CD14-positive monocyte (primary cell): ENCODE results near the gene FAP. TPM values are rescaled to one million over a fixed set of nuclear protein-coding genes. Genes with fewer than 3 reads are reported as not detected.

ENCODE experiments used
- DNase-seq, 3 donors: peaks; one replicate each; pipeline ENCODE4 v3.0.0-alpha.2; 2011 to 2022
- H2AFZ ChIP-seq: 2 replicates; pipeline ENCODE4 v1.6.0; 2012; ENCODE audit warnings: mild to moderate bottlenecking, low read depth, low read length, inconsistent platforms; ENCODE audit not compliant: insufficient read depth, poor library complexity, severe bottlenecking
- H3K27ac ChIP-seq, 2 donors: 1 replicate in 1 of 2; 2 replicates in 1 of 2; pipeline ENCODE4 v1.5.1; 2012 to 2013; ENCODE audit warnings: low read length in 2 of 2, control low read depth in 1 of 2, inconsistent platforms in 1 of 2, low read depth in 1 of 2, mild to moderate bottlenecking in 1 of 2
- H3K27me3 ChIP-seq, 2 donors: one replicate each; pipeline versions ENCODE4 v1.6.0 to v1.6.1; 2011 to 2013; ENCODE audit warnings: low read length in 2 of 2; ENCODE audit not compliant: control insufficient read depth in 2 of 2, insufficient read depth in 2 of 2
- H3K36me3 ChIP-seq, 2 donors: replicated peaks in 1 of 2; 1 replicate in 1 of 2; 2 replicates in 1 of 2; pipeline versions ENCODE4 v1.5.1 to v1.6.1; 2012 to 2013; ENCODE audit warnings: low read length in 2 of 2, control low read depth in 1 of 2, inconsistent platforms in 1 of 2, mild to moderate bottlenecking in 1 of 2; ENCODE audit not compliant: insufficient read depth in 2 of 2, control insufficient read depth in 1 of 2
- H3K4me1 ChIP-seq, 2 donors: 1 replicate in 1 of 2; 2 replicates in 1 of 2; pipeline versions ENCODE4 v1.5.1 to v1.6.1; 2012 to 2013; ENCODE audit warnings: low read length in 2 of 2, control low read depth in 1 of 2, inconsistent platforms in 1 of 2, mild to moderate bottlenecking in 1 of 2, moderate library complexity in 1 of 2; ENCODE audit not compliant: insufficient read depth in 2 of 2, control insufficient read depth in 1 of 2
- H3K4me2 ChIP-seq: replicated peaks from 2 replicates; pipeline ENCODE3; 2012; ENCODE audit warnings: low read length, moderate library complexity, mild to moderate bottlenecking; ENCODE audit not compliant: poor library complexity, severe bottlenecking; ENCODE audit errors: extremely low read depth
- H3K4me3 ChIP-seq, 3 experiments: fragments of 200-600 bp in 1 of 3; sonication (generic) in 1 of 3; replicated peaks in 1 of 3; 1 replicate in 2 of 3; 2 replicates in 1 of 3; pipeline ENCODE4 v1.5.1; 2011 to 2013; ENCODE audit warnings: low read length in 3 of 3, mild to moderate bottlenecking in 3 of 3, control low read depth in 2 of 3, low read depth in 2 of 3, inconsistent platforms in 1 of 3, moderate library complexity in 1 of 3
- H3K79me2 ChIP-seq: 2 replicates; pipeline ENCODE4 v1.6.0; 2012; ENCODE audit warnings: mild to moderate bottlenecking, control low read depth, inconsistent platforms, low read length, moderate library complexity; ENCODE audit not compliant: insufficient read depth
- H3K9ac ChIP-seq: 2 replicates; pipeline ENCODE4 v1.6.0; 2017; ENCODE audit warnings: low read length, mild to moderate bottlenecking; ENCODE audit not compliant: insufficient read depth, poor library complexity, severe bottlenecking
- H3K9me3 ChIP-seq, 2 donors: replicated peaks in 1 of 2; 1 replicate in 1 of 2; 2 replicates in 1 of 2; pipeline versions ENCODE4 v1.5.1 to v1.6.1; 2012 to 2013; ENCODE audit warnings: low read length in 2 of 2, control low read depth in 1 of 2; ENCODE audit not compliant: control insufficient read depth in 1 of 2, insufficient read depth in 1 of 2
- H4K20me1 ChIP-seq: 2 replicates; pipeline ENCODE4 v1.6.0; 2012; ENCODE audit warnings: mild to moderate bottlenecking, low read length, control low read depth, moderate library complexity; ENCODE audit not compliant: insufficient read depth
- H3K27ac Mint-ChIP-seq, 7 donors: one replicate each; pipeline ENCODE4 v1.8.0; 2020; ENCODE audit warnings: mild to moderate bottlenecking in 7 of 7, mixed read lengths in 7 of 7, moderate library complexity in 6 of 7, inconsistent platforms in 2 of 7
- H3K27me3 Mint-ChIP-seq, 3 donors: one replicate each; pipeline ENCODE4 v1.8.0; 2021 to 2022; ENCODE audit warnings: low read depth in 3 of 3, mild to moderate bottlenecking in 3 of 3, mixed read lengths in 3 of 3, moderate library complexity in 3 of 3, inconsistent platforms in 1 of 3
- H3K36me3 Mint-ChIP-seq, 2 donors: one replicate each; pipeline ENCODE4 v1.8.0; 2020; ENCODE audit warnings: mixed read lengths in 2 of 2, inconsistent platforms in 1 of 2, mild to moderate bottlenecking in 1 of 2
- H3K4me1 Mint-ChIP-seq: one replicate; pipeline ENCODE4 v1.8.0; 2020; ENCODE audit warnings: mild to moderate bottlenecking, mixed read lengths
- H3K4me3 Mint-ChIP-seq, 2 donors: one replicate each; pipeline ENCODE4 v1.8.0; 2020; ENCODE audit warnings: mild to moderate bottlenecking in 2 of 2, mixed read lengths in 2 of 2, moderate library complexity in 1 of 2
- H3K9me3 Mint-ChIP-seq, 7 donors: one replicate each; pipeline ENCODE4 v1.8.0; 2020 to 2022; ENCODE audit warnings: mixed read lengths in 7 of 7, mild to moderate bottlenecking in 6 of 7, moderate library complexity in 6 of 7, inconsistent platforms in 2 of 7
- CTCF ChIP-seq: fragments of 200-600 bp; IDR thresholded peaks from one replicate; pipeline ENCODE4 v1.8.0; 2022; ENCODE audit warnings: antibody characterized with exemption, mild to moderate bottlenecking
- WGBS: methylation state at CpG from one replicate; pipeline ENCODE4 v1.1.5; 2013; ENCODE audit warnings: missing lambda C conversion rate; ENCODE audit not compliant: insufficient coverage; 5-methylcytosine and 5-hydroxymethylcytosine counted together
- intact Hi-C, 2 donors: fragments of 100-400 bp; cut with micrococcal nuclease; formaldehyde crosslinking; loops; one replicate each; pipeline versions ENCODE4 v1.15.0 to v1.15.1; 2023
- polyA plus RNA-seq, 3 donors: library from polyadenylated mRNA; depleted of rRNA in 1 of 3; unstranded in 2 of 3; stranded (reverse) in 1 of 3; fragments of 300-500 nt in 2 of 3; fragments of >200 nt in 1 of 3; fragmentation: Illumina TruSeq in 2 of 3; gene quantifications; 1 replicate in 2 of 3; 2 replicates in 1 of 3; pipeline ENCODE4 v1.2.3, GENCODE V29; 2012 to 2021

Gene FAP
- polyA plus RNA-seq, 3 donors: not detected

GRCh38 chr2:162148956-162149355 lies 94.3 kb downstream of the FAP start:
- no peaks in the 10 kb centered on the region for H3K9me3 ChIP-seq
- Mint-ChIP-seq H3K9me3 (no peaks in the 10 kb centered on the region), H3K4me1 (peaks cover 3% of the 10 kb centered on the region), H3K36me3 (no peaks in the 10 kb centered on the region), H3K27ac (no peak overlapping the region), H3K4me3 (no peak overlapping the region), H3K27me3 (peaks cover 4 to 6% (median 5%) of the 10 kb centered on the region in 3 donors)
- no peak for TF ChIP-seq CTCF
- no peaks in the 10 kb centered on the region for H4K20me1 ChIP-seq
- no peak overlapping the region for H3K4me3 ChIP-seq
- no peaks in the 10 kb centered on the region for H3K36me3 ChIP-seq
- H3K4me2 ChIP-seq: no peak overlapping the region
- no peak overlapping the region for H3K27ac ChIP-seq
- WGBS: 100% methylated on average over 1 of the region's 3 CpGs
- H3K4me1 ChIP-seq: no peaks in the 10 kb centered on the region
- H3K79me2 ChIP-seq: no peaks in the 10 kb centered on the region
- intact Hi-C loops: no loop called here
- H3K9ac ChIP-seq: no peak overlapping the region
- DNase-seq: no peak
- H3K27me3 ChIP-seq: peaks cover 0 to 2% of the 10 kb centered on the region in 2 donors
- H2AFZ ChIP-seq: no peak overlapping the region

GRCh38 chr2:162143969-162144368 lies 99.3 kb downstream of the FAP start:
- no peak overlapping the region for H2AFZ ChIP-seq
- H3K27ac Mint-ChIP-seq: no peak overlapping the region

More at GRCh38 chr2:162143969-162144368, 99.3 kb downstream of the FAP start:
- Histone ChIP-seq H3K79me2 (no peaks in the 10 kb centered on the region), H3K9me3 (no peaks in the 10 kb centered on the region), H3K36me3 (no peaks in the 10 kb centered on the region), H3K4me2 (no peak overlapping the region), H3K4me3 (no peak overlapping the region), H3K27me3 (peaks cover 0 to 2% of the 10 kb centered on the region in 2 donors), H4K20me1 (no peaks in the 10 kb centered on the region), H3K4me1 (no peaks in the 10 kb centered on the region), H3K27ac (no peak overlapping the region), H3K9ac (no peak overlapping the region)
- peaks cover 1 to 6% (median 3%) of the 10 kb centered on the region in 3 donors for H3K27me3 Mint-ChIP-seq
- WGBS: 83% methylated on average over 1 of the region's 4 CpGs
- DNase-seq: no peak
- no peaks in the 10 kb centered on the region for H3K9me3 Mint-ChIP-seq
- H3K36me3 Mint-ChIP-seq: no peaks in the 10 kb centered on the region
- TF ChIP-seq CTCF: no peak
- no peak overlapping the region for H3K4me3 Mint-ChIP-seq
- no peaks in the 10 kb centered on the region for H3K4me1 Mint-ChIP-seq
- intact Hi-C loops: no loop called here
